ENCODE results near the gene ZNF213. TPM values are rescaled to one million over a fixed set of nuclear protein-coding genes. Genes with fewer than 3 reads are reported as not detected.

ZNF213 gene
- polyA plus RNA-seq, 1 donor from 2014 or later: 5.1 TPM

DNA sequence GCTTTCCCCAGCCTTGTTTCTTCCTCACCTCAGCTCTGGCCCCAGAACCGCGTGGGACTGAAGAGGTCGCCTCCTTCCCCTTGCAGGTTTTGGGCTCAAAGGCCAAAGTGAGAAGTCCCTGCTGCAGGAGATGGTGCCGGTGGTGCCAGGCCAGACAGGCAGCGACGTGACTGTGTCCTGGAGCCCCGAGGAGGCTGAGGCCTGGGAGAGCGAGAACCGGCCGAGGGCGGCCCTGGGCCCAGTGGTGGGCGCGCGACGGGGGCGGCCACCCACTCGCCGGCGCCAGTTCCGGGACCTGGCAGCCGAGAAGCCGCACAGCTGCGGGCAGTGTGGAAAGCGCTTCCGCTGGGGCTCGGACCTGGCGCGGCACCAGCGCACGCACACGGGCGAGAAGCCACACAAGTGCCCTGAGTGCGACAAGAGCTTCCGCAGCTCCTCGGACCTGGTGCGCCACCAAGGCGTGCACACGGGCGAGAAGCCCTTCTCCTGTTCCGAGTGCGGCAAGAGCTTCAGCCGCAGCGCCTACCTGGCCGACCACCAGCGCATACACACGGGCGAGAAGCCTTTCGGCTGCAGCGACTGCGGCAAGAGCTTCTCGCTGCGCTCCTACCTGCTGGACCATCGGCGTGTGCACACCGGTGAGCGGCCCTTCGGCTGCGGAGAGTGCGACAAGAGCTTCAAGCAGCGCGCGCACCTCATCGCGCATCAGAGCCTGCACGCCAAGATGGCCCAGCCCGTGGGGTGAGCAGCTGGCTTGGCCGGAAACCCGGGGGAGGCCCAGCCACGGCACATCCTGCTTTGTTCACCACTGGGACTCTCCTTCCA lies 6.0 kb downstream of the ZNF213 start:
- no peak for TF ChIP-seq EP300 (conservative IDR thresholded peaks at IDR 0.05; ENCODE audit: poor library complexity, severe bottlenecking)
- TF ChIP-seq, protein P1, sequence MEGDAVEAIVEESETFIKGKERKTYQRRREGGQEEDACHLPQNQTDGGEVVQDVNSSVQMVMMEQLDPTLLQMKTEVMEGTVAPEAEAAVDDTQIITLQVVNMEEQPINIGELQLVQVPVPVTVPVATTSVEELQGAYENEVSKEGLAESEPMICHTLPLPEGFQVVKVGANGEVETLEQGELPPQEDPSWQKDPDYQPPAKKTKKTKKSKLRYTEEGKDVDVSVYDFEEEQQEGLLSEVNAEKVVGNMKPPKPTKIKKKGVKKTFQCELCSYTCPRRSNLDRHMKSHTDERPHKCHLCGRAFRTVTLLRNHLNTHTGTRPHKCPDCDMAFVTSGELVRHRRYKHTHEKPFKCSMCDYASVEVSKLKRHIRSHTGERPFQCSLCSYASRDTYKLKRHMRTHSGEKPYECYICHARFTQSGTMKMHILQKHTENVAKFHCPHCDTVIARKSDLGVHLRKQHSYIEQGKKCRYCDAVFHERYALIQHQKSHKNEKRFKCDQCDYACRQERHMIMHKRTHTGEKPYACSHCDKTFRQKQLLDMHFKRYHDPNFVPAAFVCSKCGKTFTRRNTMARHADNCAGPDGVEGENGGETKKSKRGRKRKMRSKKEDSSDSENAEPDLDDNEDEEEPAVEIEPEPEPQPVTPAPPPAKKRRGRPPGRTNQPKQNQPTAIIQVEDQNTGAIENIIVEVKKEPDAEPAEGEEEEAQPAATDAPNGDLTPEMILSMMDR (IDR thresholded peaks at IDR 0.05; ENCODE audit: poor library complexity, severe bottlenecking): no peak
- TF ChIP-seq POLR2AphosphoS5 (IDR thresholded peaks at IDR 0.05): no peak
- no peak for TF ChIP-seq EZH2 (IDR thresholded peaks at IDR 0.05; ENCODE audit: borderline replicate concordance, insufficient read depth, low read length, poor library complexity, severe bottlenecking)
- TF ChIP-seq RAD21 (conservative IDR thresholded peaks at IDR 0.05): no peak
- TF ChIP-seq TAF1 (IDR thresholded peaks at IDR 0.05; ENCODE audit: low read depth): no peak
- no peak for TF ChIP-seq SMC3 (conservative IDR thresholded peaks at IDR 0.05; ENCODE audit: poor library complexity)
- no peak for TF ChIP-seq MXI1 (conservative IDR thresholded peaks at IDR 0.05; ENCODE audit: poor library complexity, severe bottlenecking)
- TF ChIP-seq, protein P2, sequence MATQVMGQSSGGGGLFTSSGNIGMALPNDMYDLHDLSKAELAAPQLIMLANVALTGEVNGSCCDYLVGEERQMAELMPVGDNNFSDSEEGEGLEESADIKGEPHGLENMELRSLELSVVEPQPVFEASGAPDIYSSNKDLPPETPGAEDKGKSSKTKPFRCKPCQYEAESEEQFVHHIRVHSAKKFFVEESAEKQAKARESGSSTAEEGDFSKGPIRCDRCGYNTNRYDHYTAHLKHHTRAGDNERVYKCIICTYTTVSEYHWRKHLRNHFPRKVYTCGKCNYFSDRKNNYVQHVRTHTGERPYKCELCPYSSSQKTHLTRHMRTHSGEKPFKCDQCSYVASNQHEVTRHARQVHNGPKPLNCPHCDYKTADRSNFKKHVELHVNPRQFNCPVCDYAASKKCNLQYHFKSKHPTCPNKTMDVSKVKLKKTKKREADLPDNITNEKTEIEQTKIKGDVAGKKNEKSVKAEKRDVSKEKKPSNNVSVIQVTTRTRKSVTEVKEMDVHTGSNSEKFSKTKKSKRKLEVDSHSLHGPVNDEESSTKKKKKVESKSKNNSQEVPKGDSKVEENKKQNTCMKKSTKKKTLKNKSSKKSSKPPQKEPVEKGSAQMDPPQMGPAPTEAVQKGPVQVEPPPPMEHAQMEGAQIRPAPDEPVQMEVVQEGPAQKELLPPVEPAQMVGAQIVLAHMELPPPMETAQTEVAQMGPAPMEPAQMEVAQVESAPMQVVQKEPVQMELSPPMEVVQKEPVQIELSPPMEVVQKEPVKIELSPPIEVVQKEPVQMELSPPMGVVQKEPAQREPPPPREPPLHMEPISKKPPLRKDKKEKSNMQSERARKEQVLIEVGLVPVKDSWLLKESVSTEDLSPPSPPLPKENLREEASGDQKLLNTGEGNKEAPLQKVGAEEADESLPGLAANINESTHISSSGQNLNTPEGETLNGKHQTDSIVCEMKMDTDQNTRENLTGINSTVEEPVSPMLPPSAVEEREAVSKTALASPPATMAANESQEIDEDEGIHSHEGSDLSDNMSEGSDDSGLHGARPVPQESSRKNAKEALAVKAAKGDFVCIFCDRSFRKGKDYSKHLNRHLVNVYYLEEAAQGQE (IDR thresholded peaks at IDR 0.05; ENCODE audit: borderline replicate concordance): no peak
- H3K9ac ChIP-seq (ENCODE audit: low read length): no peak overlapping the region
- no peaks in the 10 kb centered on the region for H3K36me3 ChIP-seq (ENCODE audit: insufficient read depth, low read length)
- H3F3A ChIP-seq (ENCODE audit: insufficient read depth, low read length, poor library complexity, severe bottlenecking): no peaks in the 10 kb centered on the region
- H3K27me3 ChIP-seq (ENCODE audit: insufficient read depth, low read depth, low read length): no peaks in the 10 kb centered on the region
- no peak overlapping the region for H3K4me2 ChIP-seq (ENCODE audit: low read length)
- no peaks in the 10 kb centered on the region for H3K9me2 ChIP-seq (ENCODE audit: insufficient read depth, low read length)
- H3K4me3 ChIP-seq (ENCODE audit: low read length): no peak overlapping the region
- H3K9me3 ChIP-seq (ENCODE audit: low read length): no peaks in the 10 kb centered on the region
- H4K20me1 ChIP-seq (ENCODE audit: insufficient read depth): no peaks in the 10 kb centered on the region
- no peak overlapping the region for H2AFZ ChIP-seq (ENCODE audit: low read depth, low read length)
- peaks cover 4% of the 10 kb centered on the region for H3K79me2 ChIP-seq (replicated peaks; ENCODE audit: insufficient read depth, low read length)
- H3K27ac ChIP-seq (ENCODE audit: low read length): no peak overlapping the region

DNA sequence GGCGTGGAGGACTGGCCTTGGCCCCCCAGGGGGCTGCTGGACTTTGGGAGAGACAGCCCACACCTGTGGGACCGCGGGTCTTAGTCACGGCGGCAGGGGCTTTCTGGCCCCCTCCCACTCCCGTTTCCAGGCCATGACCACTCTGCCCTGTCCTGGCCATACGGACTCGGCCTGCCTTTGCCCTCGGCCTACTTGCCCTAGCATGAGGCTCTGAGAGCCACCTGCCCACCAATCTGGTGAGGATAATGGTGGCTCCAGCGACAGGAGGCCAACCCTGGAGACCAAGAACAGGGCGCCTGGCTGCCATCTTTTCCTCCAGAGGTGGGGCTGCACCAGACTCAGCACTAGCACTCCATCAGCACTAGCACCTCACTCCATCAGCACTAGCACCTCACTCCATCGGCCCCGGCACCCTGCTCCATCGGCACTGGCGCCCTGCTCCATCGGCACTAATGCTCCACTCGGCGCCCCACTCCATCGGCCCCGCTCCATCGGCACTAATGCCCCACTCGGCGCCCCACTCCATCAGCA lies 7.0 kb downstream of the ZNF213 start:
- no peak overlapping the region for H3K27ac ChIP-seq (ENCODE audit: low read length)
- no peaks in the 10 kb centered on the region for H3K36me3 ChIP-seq (ENCODE audit: insufficient read depth, low read length)

More for the DNA sequence above, 7.0 kb downstream of the ZNF213 start:
- Histone ChIP-seq H3K27me3 (ENCODE audit: insufficient read depth, low read depth, low read length) (no peaks in the 10 kb centered on the region), H2AFZ (ENCODE audit: low read depth, low read length) (no peak overlapping the region), H3F3A (ENCODE audit: insufficient read depth, low read length, poor library complexity, severe bottlenecking) (no peaks in the 10 kb centered on the region), H3K4me3 (ENCODE audit: low read length) (no peak overlapping the region), H3K9me3 (ENCODE audit: low read length) (no peaks in the 10 kb centered on the region), H3K4me2 (ENCODE audit: low read length) (no peak overlapping the region), H3K79me2 (replicated peaks; ENCODE audit: insufficient read depth, low read length) (no peaks in the 10 kb centered on the region), H3K9ac (ENCODE audit: low read length) (no peak overlapping the region), H3K9me2 (ENCODE audit: insufficient read depth, low read length) (no peaks in the 10 kb centered on the region), H4K20me1 (ENCODE audit: insufficient read depth) (no peaks in the 10 kb centered on the region)
- TF ChIP-seq EP300 (conservative IDR thresholded peaks at IDR 0.05; ENCODE audit: poor library complexity, severe bottlenecking) (no peak), SMC3 (conservative IDR thresholded peaks at IDR 0.05; ENCODE audit: poor library complexity) (no peak), MXI1 (conservative IDR thresholded peaks at IDR 0.05; ENCODE audit: poor library complexity, severe bottlenecking) (no peak), RAD21 (conservative IDR thresholded peaks at IDR 0.05) (no peak), POLR2AphosphoS5 (IDR thresholded peaks at IDR 0.05) (no peak), EZH2 (IDR thresholded peaks at IDR 0.05; ENCODE audit: borderline replicate concordance, insufficient read depth, low read length, poor library complexity, severe bottlenecking) (no peak), TAF1 (IDR thresholded peaks at IDR 0.05; ENCODE audit: low read depth) (no peak)
- TF ChIP-seq, protein P1 (IDR thresholded peaks at IDR 0.05; ENCODE audit: poor library complexity, severe bottlenecking): no peak
- TF ChIP-seq, protein P2 (IDR thresholded peaks at IDR 0.05; ENCODE audit: borderline replicate concordance): no peak
